NB4 (cell line): ENCODE measurements around the gene DESI2.

Experiments
- MAX ChIP-seq: IDR thresholded peaks from 2 replicates; pipeline ENCODE4 v1.6.1; 2011; ENCODE audit warnings: low read depth, low read length
- MYC ChIP-seq: IDR thresholded peaks from 2 replicates; pipeline ENCODE4 v1.6.1; 2011; ENCODE audit warnings: low read depth, low read length
- POLR2A ChIP-seq: IDR thresholded peaks from 2 replicates; pipeline ENCODE4 v1.6.1; 2011; ENCODE audit warnings: mild to moderate bottlenecking; ENCODE audit not compliant: insufficient read length; ENCODE audit errors: extremely low read depth
- TF ChIP-seq, protein P1 (sequence below): IDR thresholded peaks from one replicate; pipeline ENCODE4 v1.5.1; 2012; ENCODE audit warnings: low read depth, low read length

- TF ChIP-seq, protein P1, sequence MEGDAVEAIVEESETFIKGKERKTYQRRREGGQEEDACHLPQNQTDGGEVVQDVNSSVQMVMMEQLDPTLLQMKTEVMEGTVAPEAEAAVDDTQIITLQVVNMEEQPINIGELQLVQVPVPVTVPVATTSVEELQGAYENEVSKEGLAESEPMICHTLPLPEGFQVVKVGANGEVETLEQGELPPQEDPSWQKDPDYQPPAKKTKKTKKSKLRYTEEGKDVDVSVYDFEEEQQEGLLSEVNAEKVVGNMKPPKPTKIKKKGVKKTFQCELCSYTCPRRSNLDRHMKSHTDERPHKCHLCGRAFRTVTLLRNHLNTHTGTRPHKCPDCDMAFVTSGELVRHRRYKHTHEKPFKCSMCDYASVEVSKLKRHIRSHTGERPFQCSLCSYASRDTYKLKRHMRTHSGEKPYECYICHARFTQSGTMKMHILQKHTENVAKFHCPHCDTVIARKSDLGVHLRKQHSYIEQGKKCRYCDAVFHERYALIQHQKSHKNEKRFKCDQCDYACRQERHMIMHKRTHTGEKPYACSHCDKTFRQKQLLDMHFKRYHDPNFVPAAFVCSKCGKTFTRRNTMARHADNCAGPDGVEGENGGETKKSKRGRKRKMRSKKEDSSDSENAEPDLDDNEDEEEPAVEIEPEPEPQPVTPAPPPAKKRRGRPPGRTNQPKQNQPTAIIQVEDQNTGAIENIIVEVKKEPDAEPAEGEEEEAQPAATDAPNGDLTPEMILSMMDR = no peak
- TF ChIP-seq POLR2A = no peak
- TF ChIP-seq MYC = no peak
- TF ChIP-seq MAX = no peak
Observed at GRCh38 chr1:244605835-244606370, 47.0 kb upstream of the DESI2 start.
